ENCODE results near the gene CRCP.
A peak's percentile ranks its signal among the peaks of the same experiment; 100 is the strongest.

Gene CRCP

GRCh38 chr7:66176914-66177313, 62.3 kb downstream of the CRCP start:
- TF ChIP-seq CTCF (conservative IDR thresholded peaks at IDR 0.05; ENCODE audit: low read length): no peak
- no peak overlapping the region for H3K4me3 ChIP-seq (ENCODE audit: low read length)
- peak; percentile 70 for DNase-seq (ENCODE audit: low read depth)

- no peak for DNase-seq (ENCODE audit: low read depth)
- H3K4me3 ChIP-seq (ENCODE audit: low read length): no peak overlapping the region
- no peak for TF ChIP-seq CTCF (conservative IDR thresholded peaks at IDR 0.05; ENCODE audit: low read length)
Measured at GRCh38 chr7:66178258-66178657, 63.6 kb downstream of the CRCP start.

- H3K4me3 ChIP-seq (ENCODE audit: low read length): no peak overlapping the region
- no peak for TF ChIP-seq CTCF (conservative IDR thresholded peaks at IDR 0.05; ENCODE audit: low read length)
- no peak for DNase-seq (ENCODE audit: low read depth)
Measured at GRCh38 chr7:66181329-66181728, 66.7 kb downstream of the CRCP start.

- DNase-seq (ENCODE audit: low read depth): no peak
- TF ChIP-seq CTCF (conservative IDR thresholded peaks at IDR 0.05; ENCODE audit: low read length): no peak
- no peak overlapping the region for H3K4me3 ChIP-seq (ENCODE audit: low read length)
Measured at GRCh38 chr7:66181845-66182244, 67.2 kb downstream of the CRCP start.

- DNase-seq (ENCODE audit: low read depth): no peak
- TF ChIP-seq CTCF (conservative IDR thresholded peaks at IDR 0.05; ENCODE audit: low read length): no peak
- H3K4me3 ChIP-seq (ENCODE audit: low read length): no peak overlapping the region
Measured at GRCh38 chr7:66182920-66183319, 68.3 kb downstream of the CRCP start.

- H3K4me3 ChIP-seq (ENCODE audit: low read length): no peak overlapping the region
- peak; percentile 87 for DNase-seq (ENCODE audit: low read depth)
- no peak for TF ChIP-seq CTCF (conservative IDR thresholded peaks at IDR 0.05; ENCODE audit: low read length)
Measured at GRCh38 chr7:66183700-66184099, 69.1 kb downstream of the CRCP start.

- TF ChIP-seq CTCF (conservative IDR thresholded peaks at IDR 0.05; ENCODE audit: low read length): no peak
Measured at GRCh38 chr7:66185680-66186187, 71.1 kb downstream of the CRCP start.

More at GRCh38 chr7:66185680-66186187, 71.1 kb downstream of the CRCP start:
- DNase-seq (ENCODE audit: low read depth): no peak
- no peak overlapping the region for H3K4me3 ChIP-seq (ENCODE audit: low read length)
